NCI-H2107 treated with DMSO at 0.1 percent for 48 hours (cell line): ENCODE measurements around the gene CSRP1.

Experiments used
- DNase-seq: peaks from one replicate; lab custom pipeline; 2025; ENCODE audit not compliant: unreplicated experiment; lab: John Stamatoyannopoulos, UW

Gene CSRP1

GRCh38 chr1:201513498-201514243 is 6.7 kb upstream of the CSRP1 start:
- DNase-seq: no peak

DNA sequence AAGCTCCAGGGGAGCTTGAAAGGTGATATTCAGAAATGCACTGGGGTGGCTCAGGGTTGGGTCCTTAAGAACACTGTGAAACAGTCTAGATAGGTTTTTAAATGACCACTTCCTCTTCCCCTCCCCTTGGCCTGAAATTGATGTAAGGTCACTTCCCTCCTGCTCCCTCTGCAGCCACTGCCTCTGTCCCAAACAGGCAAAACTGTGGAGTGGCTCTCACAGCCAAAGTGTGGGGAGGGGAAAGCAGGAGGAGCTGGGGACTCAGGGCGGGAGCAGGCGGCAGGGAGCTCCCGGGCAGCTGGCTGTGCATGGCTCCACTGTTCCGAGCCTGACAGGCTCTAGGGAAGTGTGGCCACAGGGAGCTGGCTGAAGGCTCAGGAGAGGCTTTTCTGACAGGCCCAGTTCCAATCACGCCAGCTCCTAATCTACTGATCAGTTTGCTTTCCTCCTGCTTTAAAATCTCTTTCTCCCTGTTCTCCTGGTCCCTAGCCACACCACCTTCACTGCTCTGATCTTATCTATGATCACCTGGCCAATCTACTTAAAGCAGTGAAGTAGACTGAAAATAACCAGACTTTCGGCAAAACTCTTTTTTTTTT is 5.1 kb upstream of the CSRP1 start:
- DNase-seq: no peak

GRCh38 chr1:201511396-201511940 is 4.5 kb upstream of the CSRP1 start:
- no peak for DNase-seq

GRCh38 chr1:201510734-201511133 is 3.8 kb upstream of the CSRP1 start:
- no peak for DNase-seq

GRCh38 chr1:201509601-201510374 is 2.9 kb upstream of the CSRP1 start:
- no peak for DNase-seq

DNA sequence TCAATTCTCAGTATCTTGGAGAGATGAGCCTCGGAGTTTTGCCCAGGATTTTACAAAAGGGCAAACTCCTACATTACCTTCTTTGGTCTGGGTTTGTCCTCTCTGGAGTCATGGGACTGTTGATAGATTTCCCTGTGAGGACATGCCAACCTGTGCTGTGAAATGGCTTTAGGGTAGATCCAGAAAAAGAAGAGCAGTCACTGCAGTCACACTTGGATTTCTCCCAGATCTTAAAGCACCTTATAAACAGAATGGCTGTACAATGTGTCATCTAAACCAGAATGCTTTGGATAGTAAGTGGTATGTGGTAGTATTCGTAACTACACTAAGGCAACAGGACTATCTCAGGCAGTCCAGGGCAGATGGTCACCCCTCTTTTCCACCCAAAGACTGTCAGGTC is 1.9 kb upstream of the CSRP1 start:
- no peak for DNase-seq

GRCh38 chr1:201507360-201507675 is 395 bp upstream of the CSRP1 start:
- no peak for DNase-seq

GRCh38 chr1:201506092-201506491 is 831 bp downstream of the CSRP1 start:
- DNase-seq: no peak

DNA sequence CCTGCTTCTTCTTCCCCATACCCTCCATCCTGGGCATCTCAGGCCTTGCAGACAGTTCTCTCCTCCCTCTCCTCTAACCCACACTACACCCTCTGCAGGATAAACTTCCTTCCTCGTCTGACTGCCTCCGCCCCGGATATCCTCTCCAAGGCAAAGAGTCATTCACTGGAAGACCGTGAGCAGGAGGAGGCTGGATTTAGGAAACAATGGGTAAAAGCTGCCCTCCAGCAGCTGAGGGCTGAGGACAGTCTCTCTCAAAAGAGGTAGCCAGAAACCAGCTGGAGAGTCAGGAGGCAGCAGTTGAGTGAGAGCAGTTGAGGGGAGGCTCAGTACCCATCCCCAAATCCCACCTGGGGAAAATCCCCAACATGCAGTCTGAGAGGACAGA is 1.4 kb downstream of the CSRP1 start:
- peak; percentile 75 for DNase-seq

DNA sequence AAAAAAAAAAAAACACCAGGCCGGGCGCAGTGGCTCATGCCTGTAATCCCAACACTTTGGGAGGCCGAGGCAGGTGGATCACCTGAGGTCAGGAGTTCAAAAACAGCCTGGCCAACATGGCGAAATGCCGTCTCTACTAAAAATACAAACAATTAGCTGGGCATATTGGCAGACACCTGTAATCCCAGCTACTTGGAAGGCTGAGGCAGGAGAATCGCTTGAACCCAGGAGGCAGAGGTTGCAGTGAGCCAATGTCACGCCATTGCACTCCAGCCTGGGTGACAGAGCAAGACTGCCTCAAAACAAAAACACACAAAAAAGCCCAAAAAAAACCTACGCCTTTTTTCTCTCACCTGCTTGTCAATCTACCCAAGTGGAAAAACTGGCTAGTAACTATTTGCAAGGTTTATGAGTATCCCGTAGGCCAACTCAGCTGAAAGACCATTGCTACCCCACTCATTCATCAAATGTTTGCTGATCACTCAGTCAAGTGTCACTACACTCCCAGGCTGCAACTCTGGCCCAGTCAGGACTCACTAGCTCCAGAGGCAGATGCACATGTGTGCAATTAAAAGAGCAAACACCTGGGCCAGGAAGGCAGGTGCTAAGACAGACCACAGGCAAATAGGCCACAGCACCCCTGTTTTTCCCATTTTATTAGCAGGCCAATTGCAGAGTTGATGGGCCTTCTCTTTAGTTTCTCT is 2.0 kb downstream of the CSRP1 start:
- DNase-seq: peak; percentile 75

- DNase-seq: no peak
Observed at GRCh38 chr1:201504179-201504631, 2.7 kb downstream of the CSRP1 start.

DNA sequence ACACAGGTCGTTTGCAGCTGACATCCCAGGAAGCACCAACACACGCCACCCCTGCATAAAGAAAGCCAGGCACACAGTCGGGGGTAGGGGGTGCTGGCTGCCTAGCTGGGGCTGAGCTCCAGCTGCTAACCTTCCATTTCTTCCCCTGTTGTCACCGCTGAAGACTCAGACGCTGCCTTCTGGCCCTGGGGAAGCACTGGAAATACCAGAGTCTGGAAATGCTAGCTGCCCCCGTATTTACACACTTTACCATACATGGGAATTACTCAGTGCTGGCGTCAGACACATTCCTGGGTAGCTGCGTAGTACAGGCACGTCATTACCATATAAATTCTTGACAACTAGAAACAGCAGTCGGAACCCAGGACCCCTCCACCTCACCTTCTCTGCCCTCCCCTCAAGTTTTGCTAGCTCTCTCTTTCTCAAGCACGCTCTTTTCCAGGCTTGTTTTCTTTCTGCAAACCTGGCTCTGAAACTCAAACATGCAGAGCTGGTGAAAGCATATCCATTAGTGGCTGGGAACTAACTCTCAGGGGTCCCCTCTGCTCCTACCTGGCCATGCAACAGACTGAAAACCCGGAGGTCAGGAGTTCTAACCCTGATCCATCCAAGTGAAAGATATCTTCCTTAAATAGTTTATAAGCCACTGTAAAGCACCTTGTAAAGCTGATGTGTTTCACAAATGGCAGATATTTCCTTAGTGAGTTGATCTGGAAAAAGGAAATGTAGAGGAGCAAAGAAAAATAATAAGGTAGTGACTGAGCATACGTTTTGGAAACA is 3.3 kb downstream of the CSRP1 start:
- peak; percentile 74 for DNase-seq

- DNase-seq: no peak
Observed at GRCh38 chr1:201502511-201502857, 4.4 kb downstream of the CSRP1 start.

DNA sequence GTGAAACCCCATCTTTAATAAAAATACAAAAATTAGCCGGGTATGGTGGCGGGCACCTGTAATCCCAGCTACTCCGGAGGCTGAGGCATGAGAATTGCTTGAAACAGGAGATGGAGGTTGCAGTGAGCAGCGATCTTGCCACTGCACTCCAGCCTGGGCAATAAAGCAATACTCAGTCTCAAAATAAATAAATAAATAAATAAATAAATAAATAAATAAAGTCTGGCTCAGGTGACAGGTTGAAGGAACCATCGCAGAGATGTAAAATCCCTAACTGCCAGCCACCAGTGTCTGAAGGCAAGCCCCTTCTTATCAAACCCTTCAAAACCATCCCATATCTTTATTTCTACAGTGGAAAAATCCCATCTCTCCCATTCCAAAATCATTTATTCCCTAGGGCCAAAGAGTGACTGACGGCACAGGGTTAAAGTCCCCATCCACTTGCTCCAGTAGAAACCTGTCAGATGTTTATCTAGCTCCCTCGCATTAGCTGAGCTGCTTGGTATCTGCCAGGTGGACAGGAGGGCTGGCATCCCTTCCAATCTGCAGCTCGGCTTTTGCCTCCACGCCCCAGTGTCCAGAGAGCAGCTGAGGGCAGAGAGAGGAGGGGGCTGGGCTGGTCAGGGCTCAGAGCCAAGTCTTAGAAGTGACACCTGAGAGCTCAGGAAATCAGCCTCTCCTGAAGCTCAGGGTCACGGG is 5.0 kb downstream of the CSRP1 start:
- DNase-seq: peak; percentile 73

DNA sequence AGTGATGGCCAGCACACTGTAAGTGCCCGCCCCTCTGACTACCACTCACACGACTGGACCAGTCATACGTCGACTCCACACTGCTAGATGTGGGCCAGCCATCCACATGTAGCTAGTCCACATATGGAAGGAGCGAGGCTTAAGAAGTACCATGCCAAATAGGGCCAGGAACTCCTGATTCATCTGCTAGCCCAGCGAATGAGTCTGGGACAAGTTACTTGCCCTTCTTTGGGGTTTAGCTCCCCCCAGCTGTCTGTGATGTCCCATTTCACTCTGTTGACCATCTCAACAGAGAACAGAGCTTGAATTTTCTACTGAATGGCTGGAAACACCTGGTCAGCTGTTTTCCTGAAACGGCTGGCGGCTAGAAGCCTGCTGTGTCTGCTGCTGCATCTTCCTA is 5.8 kb downstream of the CSRP1 start:
- DNase-seq: no peak

- no peak for DNase-seq
Observed at GRCh38 chr1:201500670-201501120, 6.2 kb downstream of the CSRP1 start.

GRCh38 chr1:201499795-201500669 is 6.9 kb downstream of the CSRP1 start:
- DNase-seq: no peak

GRCh38 chr1:201499191-201499590 is 7.7 kb downstream of the CSRP1 start:
- DNase-seq: no peak

DNA sequence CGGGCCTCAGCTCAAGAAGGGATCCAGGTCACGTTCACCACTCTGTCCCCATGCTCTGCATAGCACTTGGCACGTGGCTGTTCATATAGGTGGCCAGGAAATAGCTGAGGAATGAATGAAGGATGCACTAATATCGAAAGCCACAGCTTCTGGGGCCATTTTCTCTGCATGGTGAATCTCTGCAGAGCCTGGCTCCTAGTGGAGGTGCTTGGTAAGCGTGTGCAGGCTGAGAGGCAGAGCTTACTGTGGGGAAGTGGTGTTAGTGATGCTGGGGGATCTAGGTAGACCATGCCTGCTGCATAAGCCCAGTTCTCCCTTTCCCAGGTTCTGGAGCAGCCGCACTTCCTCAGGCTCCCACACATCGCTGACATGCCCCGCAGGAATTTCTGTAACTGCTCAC is 8.3 kb downstream of the CSRP1 start:
- DNase-seq: no peak
